ENCODE data around the gene CD58. TPM values are rescaled to one million over a fixed set of nuclear protein-coding genes. Genes with fewer than 3 reads are reported as not detected.

The CD58 gene
- polyA plus RNA-seq, 3 donors: 81.0 to 168 (median 128) TPM

- H3K36me3 Mint-ChIP-seq: peaks cover 0 to 7% of the 10 kb centered on the region in 2 donors
- peaks cover 14% of the 10 kb centered on the region for H3K4me1 Mint-ChIP-seq
- no peak overlapping the region for H3K9ac ChIP-seq (ENCODE audit: insufficient read depth, low read length, poor library complexity, severe bottlenecking)
- no peaks in the 10 kb centered on the region for H4K20me1 ChIP-seq (ENCODE audit: insufficient read depth, low read length)
- no peak overlapping the region for H3K27ac Mint-ChIP-seq
- intact Hi-C loops (cut with micrococcal nuclease): no loop called here
- DNase-seq: no peak
- no peak overlapping the region for H3K4me2 ChIP-seq (replicated peaks; ENCODE audit: extremely low read depth, low read length, poor library complexity, severe bottlenecking)
- no peak overlapping the region for H3K4me3 ChIP-seq (replicated peaks in 1 of 3; ENCODE audit: low read depth in 2 of 3, low read length in 3 of 3)
- peaks cover 10 to 13% of the 10 kb centered on the region in 2 donors for H3K4me1 ChIP-seq (ENCODE audit: control insufficient read depth in 1 of 2, insufficient read depth in 2 of 2, low read length in 2 of 2)
- peaks cover 0 to 6% (median 1%) of the 10 kb centered on the region in 3 donors for H3K27me3 Mint-ChIP-seq (ENCODE audit: low read depth in 3 of 3)
- no peaks in the 10 kb centered on the region for H3K79me2 ChIP-seq (ENCODE audit: insufficient read depth, low read length)
- no peak overlapping the region for H3K27ac ChIP-seq (ENCODE audit: low read depth in 1 of 2, low read length in 2 of 2)
- H3K36me3 ChIP-seq (replicated peaks in 1 of 2; ENCODE audit: control insufficient read depth in 1 of 2, insufficient read depth in 2 of 2, low read length in 2 of 2): no peaks in the 10 kb centered on the region
- H3K27me3 ChIP-seq (ENCODE audit: control insufficient read depth in 2 of 2, insufficient read depth in 2 of 2, low read length in 2 of 2): no peaks in the 10 kb centered on the region
- H3K9me3 ChIP-seq (replicated peaks in 1 of 2; ENCODE audit: control insufficient read depth in 1 of 2, insufficient read depth in 1 of 2, low read length in 2 of 2): no peaks in the 10 kb centered on the region
- H2AFZ ChIP-seq (ENCODE audit: insufficient read depth, low read depth, low read length, poor library complexity, severe bottlenecking): no peak overlapping the region
- TF ChIP-seq CTCF (IDR thresholded peaks at IDR 0.05): no peak
- H3K9me3 Mint-ChIP-seq: no peaks in the 10 kb centered on the region
- no CpG with 5 or more reads among the region's 3 CpGs for WGBS (ENCODE audit: insufficient coverage)
- no peak overlapping the region for H3K4me3 Mint-ChIP-seq
Observed at GRCh38 chr1:116581323-116581885, 10.6 kb upstream of the CD58 start.

- intact Hi-C loops (cut with micrococcal nuclease): no loop called here
- Histone ChIP-seq H3K4me3 (replicated peaks in 1 of 3; ENCODE audit: low read depth in 2 of 3, low read length in 3 of 3) (no peak overlapping the region), H3K4me2 (replicated peaks; ENCODE audit: extremely low read depth, low read length, poor library complexity, severe bottlenecking) (no peak overlapping the region), H2AFZ (ENCODE audit: insufficient read depth, low read depth, low read length, poor library complexity, severe bottlenecking) (no peak overlapping the region), H4K20me1 (ENCODE audit: insufficient read depth, low read length) (no peaks in the 10 kb centered on the region), H3K27ac (ENCODE audit: low read depth in 1 of 2, low read length in 2 of 2) (no peak overlapping the region), H3K9ac (ENCODE audit: insufficient read depth, low read length, poor library complexity, severe bottlenecking) (no peak overlapping the region), H3K79me2 (ENCODE audit: insufficient read depth, low read length) (no peaks in the 10 kb centered on the region), H3K9me3 (replicated peaks in 1 of 2; ENCODE audit: control insufficient read depth in 1 of 2, insufficient read depth in 1 of 2, low read length in 2 of 2) (no peaks in the 10 kb centered on the region), H3K4me1 (ENCODE audit: control insufficient read depth in 1 of 2, insufficient read depth in 2 of 2, low read length in 2 of 2) (peaks cover 10 to 13% of the 10 kb centered on the region in 2 donors), H3K27me3 (ENCODE audit: control insufficient read depth in 2 of 2, insufficient read depth in 2 of 2, low read length in 2 of 2) (no peaks in the 10 kb centered on the region), H3K36me3 (replicated peaks in 1 of 2; ENCODE audit: control insufficient read depth in 1 of 2, insufficient read depth in 2 of 2, low read length in 2 of 2) (no peaks in the 10 kb centered on the region)
- Mint-ChIP-seq H3K27me3 (ENCODE audit: low read depth in 3 of 3) (peaks cover 0 to 4% (median 3%) of the 10 kb centered on the region in 3 donors), H3K4me1 (peaks cover 14% of the 10 kb centered on the region), H3K4me3 (no peak overlapping the region), H3K27ac (no peak overlapping the region), H3K9me3 (no peaks in the 10 kb centered on the region), H3K36me3 (peaks cover 0 to 7% of the 10 kb centered on the region in 2 donors)
- 95% methylated on average over 4 of the region's 7 CpGs for WGBS (ENCODE audit: insufficient coverage)
- TF ChIP-seq CTCF (IDR thresholded peaks at IDR 0.05): no peak
- no peak for DNase-seq
Observed at GRCh38 chr1:116580446-116581322, 9.9 kb upstream of the CD58 start.

Data from CD14-positive monocyte (primary cell).